ENCODE results near the gene HFE.
"Not testable (repeated sequence)": the region's sequence is repeated elsewhere in the genome, so short reads cannot be mapped to it uniquely, and the experiment has no call there.

HFE gene

DNA sequence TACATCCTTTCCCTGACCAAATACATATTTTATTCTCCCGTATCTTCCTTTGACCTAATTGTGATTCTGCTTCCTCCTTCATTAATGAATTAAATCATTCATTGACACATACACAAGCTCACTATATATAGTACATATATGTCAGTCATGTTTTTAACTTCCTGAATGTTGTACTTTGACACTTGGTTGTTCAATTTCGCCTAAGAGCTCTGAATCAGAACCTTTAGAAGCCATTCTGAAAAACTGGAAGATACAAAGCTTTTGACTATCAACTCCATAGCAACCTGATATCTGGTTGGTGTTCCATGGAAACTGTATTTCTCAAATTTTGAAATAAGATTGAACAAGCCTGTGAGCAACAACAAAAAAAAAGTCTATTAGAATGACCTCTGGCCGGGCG lies 27.3 kb upstream of the HFE start:
- DNase-seq, result no peak

- no peak for DNase-seq
These were observed 22.5 kb upstream of the HFE start for GRCh38 chr6:26064619-26065257.

DNA sequence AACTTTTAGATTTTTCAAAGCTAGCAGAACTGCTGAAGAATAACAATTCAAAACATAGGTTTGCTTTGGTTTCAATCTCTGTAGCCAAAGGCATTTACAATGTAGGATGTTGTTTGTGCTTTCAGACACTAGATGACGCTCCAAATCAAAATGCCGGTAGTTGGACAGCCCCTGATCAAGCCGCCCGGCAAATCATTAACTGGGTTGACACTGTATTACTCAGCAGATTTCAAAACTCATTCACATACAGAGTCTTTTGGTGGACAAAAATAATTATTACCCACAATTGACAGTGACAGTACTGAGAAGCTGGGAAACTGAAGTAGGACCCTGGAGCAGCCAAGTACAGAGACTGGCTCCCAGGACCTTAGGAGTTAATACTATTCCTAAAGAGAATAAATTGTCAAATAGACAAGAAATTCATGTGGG lies 21.3 kb upstream of the HFE start:
- no peak for DNase-seq

- no peak for DNase-seq
These were observed 19.9 kb upstream of the HFE start for GRCh38 chr6:26067367-26067766.

GRCh38 chr6:26068036-26068435 lies 19.2 kb upstream of the HFE start:
- DNase-seq, result no peak

- no peak for DNase-seq
These were observed 16.1 kb upstream of the HFE start for GRCh38 chr6:26071135-26071534.

DNA sequence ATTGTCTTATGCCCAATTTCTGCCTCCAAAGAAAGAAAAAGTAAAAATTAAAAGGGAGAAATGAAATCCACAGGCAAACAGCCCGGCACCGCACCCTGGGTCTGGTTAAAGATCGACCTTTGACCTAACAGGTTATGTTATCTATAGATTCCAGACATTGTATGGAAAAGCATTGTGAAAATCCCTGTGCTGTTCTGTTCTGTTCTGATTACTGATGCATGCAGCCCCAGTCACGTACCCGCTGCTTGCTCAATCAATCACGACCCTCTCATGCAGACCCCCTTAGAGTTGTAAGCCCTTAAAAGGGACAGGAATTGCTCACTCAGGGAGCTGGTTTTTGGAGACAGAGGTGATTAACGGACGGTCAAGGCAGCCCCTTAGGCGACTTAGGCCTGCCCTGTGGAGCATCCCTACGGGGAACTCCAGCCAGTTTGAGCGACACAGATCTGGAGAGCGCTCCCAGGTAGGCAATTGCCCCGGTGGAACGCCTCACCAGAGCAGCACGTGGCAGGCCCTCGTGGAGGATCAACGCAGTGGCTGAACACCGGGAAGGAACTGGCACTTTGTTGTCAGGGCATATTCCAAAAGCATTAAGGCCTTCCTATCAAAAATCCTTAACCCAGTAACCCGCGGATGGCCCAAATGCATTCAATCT lies 12.0 kb upstream of the HFE start:
- no peak for DNase-seq

DNA sequence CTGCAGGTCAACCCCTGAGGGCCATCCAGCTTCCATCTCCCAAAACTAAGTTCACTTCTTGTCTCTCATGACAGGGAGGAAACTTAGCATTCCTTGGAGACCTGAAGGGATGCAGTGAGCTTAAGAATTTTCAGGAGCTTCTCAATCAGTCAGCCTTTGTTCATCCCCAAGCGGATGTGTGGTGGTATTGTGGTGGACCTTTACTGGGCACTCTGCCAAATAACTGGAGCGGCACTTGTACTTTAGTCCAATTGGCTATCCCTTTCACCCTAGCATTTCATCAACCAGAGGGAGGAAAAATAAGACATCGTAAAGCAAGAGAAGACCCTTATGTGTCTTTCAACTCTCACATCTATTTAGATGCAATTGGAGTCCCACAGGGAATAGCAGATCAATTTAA lies 9.2 kb upstream of the HFE start:
- not testable (repeated sequence) for DNase-seq

- DNase-seq, result not testable (repeated sequence)
These were observed 6.1 kb upstream of the HFE start for GRCh38 chr6:26081096-26081495.

DNA sequence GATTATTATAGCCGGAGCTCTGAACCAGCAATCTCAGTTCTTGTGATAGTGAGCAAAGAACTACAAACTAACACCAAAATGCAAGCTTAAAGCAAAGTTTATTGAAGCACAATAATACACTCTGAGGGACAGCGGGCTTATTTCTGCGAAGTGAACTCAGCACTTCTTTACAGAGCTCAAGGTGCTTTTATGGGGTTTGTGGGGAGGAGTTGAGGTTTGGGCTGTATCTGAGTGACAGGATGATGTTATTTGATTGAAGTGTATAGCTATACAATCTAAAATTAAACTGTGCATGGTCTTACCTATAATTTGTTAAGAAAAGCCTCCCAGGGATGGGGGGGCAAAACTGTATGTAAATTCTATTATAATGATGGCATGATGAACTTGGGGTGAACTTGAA lies 1.0 kb upstream of the HFE start:
- no peak for DNase-seq

DNA sequence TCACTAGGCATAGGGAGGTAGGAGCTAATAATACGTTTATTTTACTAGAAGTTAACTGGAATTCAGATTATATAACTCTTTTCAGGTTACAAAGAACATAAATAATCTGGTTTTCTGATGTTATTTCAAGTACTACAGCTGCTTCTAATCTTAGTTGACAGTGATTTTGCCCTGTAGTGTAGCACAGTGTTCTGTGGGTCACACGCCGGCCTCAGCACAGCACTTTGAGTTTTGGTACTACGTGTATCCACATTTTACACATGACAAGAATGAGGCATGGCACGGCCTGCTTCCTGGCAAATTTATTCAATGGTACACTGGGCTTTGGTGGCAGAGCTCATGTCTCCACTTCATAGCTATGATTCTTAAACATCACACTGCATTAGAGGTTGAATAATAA lies 1.1 kb downstream of the HFE start:
- DNase-seq, result no peak

- no peak for DNase-seq
These were observed 2.0 kb downstream of the HFE start for GRCh38 chr6:26089272-26089671.

DNA sequence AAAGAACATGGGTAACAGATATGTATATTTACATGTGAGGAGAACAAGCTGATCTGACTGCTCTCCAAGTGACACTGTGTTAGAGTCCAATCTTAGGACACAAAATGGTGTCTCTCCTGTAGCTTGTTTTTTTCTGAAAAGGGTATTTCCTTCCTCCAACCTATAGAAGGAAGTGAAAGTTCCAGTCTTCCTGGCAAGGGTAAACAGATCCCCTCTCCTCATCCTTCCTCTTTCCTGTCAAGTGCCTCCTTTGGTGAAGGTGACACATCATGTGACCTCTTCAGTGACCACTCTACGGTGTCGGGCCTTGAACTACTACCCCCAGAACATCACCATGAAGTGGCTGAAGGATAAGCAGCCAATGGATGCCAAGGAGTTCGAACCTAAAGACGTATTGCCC lies 5.2 kb downstream of the HFE start:
- DNase-seq, result no peak

GRCh38 chr6:26094036-26094435 lies 6.8 kb downstream of the HFE start:
- DNase-seq, result no peak

- no peak for DNase-seq
These were observed 10.1 kb downstream of the HFE start for GRCh38 chr6:26097268-26097875.

DNA sequence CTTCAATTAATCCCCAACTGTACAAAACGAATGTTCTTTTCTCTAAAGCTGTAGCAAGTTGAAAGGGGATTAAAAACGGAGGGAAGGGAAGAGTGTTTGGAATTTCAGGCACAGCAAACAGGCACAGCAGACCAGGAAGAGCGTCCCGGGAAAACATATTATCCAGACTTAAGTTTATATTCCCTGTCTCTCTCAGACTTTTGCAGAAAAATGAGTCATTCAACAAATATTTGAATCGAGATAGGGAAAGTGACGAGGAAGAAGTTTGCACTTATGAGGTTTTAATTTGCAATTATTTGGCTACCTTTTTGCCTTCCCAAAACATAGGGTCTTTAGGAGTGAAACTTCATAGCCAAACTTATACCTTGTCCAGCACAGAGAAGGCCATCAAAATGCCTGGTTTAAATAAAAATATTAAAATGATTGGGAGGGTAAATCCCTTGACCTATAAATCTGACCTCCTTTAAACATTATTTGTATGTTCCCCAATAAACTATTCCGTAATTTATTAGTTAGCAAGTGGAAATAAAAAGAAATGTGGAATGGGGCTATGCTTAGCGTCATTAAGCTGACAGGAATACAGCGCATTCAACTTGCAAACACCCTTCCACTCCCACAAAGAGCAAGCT lies 16.0 kb downstream of the HFE start:
- no peak for DNase-seq

DNA sequence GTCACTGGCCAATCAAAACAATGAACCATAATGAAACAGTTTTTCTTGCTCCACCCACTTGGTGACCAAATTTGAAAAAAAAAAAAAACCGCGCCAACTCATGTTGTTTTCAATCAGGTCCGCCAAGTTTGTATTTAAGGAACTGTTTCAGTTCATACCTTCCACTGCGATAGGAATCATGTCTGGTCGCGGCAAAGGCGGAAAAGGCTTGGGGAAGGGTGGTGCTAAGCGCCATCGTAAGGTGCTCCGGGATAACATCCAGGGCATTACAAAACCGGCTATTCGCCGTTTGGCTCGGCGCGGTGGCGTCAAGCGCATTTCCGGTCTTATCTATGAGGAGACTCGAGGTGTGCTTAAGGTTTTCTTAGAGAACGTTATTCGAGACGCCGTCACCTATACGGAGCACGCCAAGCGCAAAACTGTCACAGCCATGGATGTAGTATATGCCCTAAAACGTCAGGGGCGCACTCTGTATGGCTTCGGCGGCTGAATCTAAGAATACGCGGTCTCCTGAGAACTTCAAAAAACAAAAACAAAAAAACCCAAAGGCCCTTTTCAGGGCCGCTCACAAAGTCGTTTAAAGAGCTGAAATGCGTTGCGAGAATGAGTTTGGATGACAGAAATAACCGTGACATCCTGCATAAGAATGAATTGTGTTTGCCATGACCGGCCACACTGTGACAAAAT lies 16.7 kb downstream of the HFE start:
- DNase-seq, result peak; percentile 87

DNA sequence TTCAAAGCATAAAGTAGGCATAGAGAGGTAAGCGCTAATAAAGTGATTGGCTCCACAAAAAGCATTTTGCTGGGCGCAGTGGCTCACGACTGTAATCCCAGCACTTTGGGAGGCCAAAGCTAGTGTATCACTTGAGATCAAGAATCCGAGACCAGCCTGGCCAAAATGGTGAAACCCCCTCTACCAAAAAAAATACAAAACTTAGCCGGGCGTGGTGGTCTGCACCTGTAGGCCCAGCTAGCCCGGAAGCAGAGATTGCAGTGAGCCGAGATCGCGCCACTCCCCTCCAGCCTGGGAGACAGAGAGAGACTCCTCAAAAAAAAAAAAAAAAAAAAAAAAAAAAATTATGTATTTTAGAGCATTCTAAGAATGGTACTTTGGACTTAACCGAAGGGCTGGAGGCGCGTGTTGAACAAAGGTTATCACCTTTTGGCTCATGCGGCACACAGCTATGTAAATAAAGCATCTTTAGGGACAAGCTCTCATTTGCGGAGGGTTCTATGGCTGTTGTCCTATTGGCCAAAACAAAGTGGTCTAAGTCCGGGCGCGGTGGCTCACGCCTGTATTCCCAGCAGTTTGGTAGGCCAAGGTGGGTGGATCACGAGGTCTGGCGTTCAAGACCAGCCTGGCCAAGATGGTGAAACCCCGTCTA lies 17.4 kb downstream of the HFE start:
- DNase-seq, result no peak

GRCh38 chr6:26105109-26105730 lies 18.0 kb downstream of the HFE start:
- no peak for DNase-seq

DNA sequence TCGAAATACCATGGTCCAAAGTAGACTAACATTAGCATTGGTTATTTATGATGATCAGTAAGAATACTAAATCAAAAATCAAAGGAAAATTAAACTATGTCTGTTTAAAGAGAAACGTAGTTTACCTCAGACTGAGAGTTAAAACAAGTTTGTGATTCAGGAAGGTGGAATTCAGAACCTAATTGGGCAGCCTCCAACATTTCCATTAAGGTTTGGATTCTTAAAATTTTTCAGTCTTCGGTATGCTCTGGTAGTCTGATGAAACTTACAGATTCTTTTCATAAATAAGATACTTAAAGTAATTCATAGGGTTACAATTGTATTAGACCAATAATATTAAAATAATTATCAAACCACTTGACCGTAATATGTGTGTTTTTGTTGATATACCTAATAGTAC lies 18.6 kb downstream of the HFE start:
- DNase-seq, result no peak

- no peak for DNase-seq
These were observed 20.7 kb downstream of the HFE start for GRCh38 chr6:26107935-26108334.

DNA sequence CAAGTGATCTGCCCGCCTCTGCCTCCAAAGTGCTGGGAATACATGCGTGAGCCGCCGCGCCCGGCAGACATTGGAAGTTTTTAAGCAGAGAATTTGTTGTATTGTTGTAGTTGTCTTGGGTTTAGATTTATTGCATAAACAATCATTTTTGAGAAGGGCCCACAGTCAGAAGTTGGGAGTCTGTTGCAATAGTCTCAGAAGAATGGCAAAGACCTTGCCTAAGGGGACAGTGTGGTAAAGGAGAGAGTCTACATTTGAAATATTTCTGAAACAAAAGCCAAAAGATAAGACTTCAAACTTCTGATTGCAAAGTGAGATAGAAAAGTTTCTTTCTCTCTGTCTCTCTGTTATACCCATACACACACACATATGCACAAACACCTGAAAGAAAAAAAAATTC lies 22.5 kb downstream of the HFE start:
- DNase-seq, result no peak

DNA sequence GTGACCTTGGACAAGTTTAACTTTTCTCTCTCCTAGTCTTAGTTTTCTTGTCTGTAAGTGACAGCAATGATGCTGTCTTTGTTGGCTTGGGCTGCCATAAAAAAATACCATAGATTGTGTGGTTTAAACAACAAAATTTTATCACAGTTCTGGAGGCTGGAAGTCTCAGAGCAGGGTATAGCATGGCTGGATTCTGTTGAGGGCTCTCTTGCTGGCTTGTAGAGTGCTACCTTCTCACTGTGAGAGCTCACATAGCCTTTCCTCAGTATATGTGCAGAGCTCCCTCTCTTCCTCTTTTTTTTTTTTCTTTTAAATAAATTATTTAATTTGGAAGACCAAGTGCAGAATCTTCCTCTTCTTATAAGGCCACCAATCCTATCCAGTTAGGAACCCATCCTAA lies 26.3 kb downstream of the HFE start:
- DNase-seq, result no peak

Data from GF-D8 (cell line).